CD4-positive, alpha-beta T cell treated with Interleukin-6 at 100 ng/mL for 8 hours (primary cell): ENCODE results near the gene NPTXR.
"Not testable (repeated sequence)": the region's sequence is repeated elsewhere in the genome, so short reads cannot be mapped to it uniquely, and the experiment has no call there.

Experiments used
- DNase-seq: peaks from one replicate; pipeline ENCODE4 v3.0.0-alpha.2; 2020; ENCODE audit warnings: mixed read lengths, low spot score

The NPTXR gene

DNA sequence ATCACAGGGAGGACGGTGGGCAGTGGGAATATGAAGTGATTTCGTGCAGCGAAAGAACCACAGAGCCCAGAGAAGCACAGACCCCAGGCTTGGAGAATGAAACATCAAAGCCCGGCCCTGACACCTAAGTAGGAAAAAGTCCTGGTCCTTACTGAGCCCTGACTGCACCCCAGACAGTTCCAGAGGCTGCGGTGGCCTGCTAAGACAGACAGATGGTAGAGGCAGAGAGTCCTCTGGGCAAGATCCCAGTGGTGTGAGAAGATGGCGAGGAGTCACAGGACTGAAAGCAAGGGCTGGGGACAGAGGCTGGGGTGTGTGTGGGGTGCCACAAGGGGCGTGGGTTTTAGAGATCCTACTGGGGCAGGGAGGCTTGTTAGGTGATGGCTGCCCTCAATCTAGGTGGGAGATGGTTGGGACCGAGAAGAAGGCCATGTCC, 24.5 kb upstream of the NPTXR start:
- no peak for DNase-seq

DNA sequence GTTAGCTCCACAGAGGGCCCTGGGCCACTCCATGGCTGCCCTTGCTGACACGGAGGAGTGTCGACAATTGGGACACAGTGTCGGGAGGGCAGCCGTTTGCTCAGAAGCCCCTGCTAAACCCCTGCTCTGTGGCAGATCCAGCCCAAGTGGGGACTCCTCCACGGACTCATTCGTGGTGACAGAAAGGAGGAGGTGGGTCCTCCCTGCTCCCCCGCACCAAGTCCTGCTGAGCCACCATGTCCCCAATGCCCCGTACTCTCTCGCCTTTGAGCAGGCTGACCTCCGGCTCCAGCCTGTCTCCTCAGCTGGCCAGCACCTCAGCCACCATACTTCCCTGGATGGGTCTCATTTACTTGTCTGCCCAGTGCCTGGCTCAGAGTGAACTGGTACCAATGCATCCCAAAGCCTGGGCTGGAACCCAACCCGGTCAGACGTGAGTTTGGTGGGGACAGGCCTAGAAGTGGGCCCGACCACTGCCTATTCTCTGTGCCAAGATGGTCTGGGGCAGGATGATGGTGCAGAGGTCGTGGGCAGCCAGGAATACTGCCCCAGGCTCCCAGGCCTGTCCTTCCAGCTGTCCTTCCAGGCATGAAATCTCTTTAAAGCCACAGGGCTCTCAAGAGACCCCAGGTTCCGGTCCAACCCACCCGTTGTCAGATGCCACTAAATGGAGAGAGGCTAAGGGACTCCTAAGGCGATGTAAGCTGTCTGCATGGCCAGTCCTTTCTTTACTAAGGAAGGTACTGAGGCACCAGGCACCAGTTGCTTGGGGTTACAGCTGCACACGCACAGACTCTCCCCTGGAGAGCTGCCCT, 23.9 kb upstream of the NPTXR start:
- no peak for DNase-seq

DNA sequence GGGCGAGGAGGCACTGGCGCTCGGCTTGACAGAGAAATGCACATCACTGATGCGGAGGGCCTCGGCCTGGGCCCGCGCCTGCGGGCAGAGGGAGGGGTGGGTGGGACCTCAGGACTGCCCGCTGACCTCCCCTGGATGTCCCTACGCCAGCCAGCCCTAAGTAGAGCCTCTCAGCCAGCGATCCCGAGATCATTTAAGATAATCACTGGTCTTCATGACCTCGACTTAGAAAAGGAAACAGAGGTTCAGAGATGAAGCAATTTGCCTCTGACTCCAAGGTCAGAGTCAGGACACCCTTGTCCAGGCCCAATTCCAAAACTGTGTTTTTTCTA, 23.3 kb upstream of the NPTXR start:
- no peak for DNase-seq

DNA sequence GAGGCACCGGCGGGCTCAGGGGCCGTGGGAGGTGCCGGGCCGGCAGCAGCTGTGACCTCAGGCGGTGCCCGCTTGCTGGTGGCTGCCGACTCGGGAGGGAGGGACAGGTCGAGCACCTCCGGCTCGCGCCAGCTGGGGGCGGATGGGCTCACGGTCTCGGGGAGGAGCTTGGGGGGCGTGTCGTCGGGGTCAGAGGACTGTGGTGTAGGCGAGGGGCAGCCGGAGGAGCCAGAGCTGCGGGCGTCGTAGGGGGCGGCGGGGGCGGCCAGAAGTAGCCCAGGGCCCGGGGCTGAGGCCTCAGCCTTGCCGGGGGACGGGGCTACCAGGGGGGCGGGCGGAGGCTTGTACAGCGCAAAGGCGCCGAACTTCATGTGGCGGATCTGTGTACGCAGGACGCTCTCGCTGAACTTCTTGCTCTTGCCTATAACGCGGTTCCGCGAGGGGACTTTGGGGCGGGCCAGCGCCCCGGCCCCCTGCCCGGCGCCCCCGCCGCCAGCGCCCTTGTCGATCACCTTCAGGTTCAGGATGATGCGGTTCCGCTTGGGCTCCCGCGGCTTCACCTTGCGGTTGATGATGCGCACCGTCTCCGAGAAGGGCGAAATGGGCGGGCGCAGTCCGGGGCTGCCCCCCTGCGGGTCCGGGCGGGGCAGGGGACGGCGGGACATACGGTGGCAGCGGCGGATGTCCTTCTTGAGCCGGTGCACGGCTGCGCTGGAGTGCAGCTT, 22.7 kb upstream of the NPTXR start:
- no peak for DNase-seq

DNA sequence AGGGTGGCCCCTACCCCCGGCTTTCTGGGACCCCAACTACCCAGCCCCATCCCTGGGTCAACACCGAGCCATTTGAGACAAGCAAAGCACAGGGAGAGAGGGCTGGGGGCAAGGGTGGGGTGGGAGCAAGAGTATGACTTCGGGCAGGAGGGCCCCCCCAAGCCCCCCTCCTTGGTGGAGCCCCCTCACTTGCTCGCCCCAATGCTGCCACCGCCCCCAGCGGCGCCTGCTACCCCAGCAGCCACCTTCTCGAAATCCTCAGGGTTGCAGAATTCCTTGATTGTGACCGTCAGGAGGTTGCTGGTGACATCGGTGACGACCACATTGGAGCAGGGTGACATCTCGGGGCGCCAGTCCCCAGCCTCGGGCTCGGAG, 22.2 kb upstream of the NPTXR start:
- DNase-seq, result no peak

DNA sequence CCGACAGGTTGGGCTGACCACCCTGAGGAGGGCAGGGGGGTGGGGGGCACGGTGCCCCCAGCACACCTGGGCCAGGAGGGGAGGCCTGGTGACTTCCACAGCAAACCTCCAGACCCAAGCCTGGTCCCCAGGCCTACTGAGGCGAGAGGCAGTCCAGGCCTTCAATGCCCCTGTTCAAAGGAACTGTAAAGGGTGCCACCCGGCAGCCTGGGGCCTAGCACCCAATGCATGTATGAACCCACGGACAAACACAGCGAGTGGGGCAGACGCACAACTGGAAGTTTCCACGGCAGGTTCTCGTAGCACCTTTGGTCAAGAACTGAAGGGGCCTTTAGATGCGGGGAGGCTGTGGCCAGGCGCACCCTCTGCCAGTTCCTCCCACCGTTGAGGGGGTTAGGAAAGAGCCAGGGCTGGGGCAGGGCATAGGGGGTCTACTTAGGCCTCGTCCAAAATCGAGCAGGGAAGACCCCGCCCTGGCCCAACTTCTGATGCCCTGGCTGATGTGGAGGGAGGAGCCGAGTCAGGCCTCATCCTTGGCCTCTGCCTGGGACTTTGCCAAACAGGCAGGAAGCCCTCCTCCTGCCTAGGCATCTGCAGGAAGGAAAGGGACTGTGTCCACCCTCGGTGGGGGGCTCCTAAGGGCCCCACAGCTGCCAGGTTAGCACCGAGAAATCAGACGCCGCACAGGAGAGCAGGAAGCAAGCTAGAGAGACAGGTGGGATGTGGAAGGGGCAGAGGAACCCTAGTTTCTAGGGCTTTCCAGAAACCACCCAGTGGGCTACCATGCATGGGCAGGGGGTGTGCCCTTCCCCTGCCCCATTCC, 21.6 kb upstream of the NPTXR start:
- DNase-seq, result no peak

DNA sequence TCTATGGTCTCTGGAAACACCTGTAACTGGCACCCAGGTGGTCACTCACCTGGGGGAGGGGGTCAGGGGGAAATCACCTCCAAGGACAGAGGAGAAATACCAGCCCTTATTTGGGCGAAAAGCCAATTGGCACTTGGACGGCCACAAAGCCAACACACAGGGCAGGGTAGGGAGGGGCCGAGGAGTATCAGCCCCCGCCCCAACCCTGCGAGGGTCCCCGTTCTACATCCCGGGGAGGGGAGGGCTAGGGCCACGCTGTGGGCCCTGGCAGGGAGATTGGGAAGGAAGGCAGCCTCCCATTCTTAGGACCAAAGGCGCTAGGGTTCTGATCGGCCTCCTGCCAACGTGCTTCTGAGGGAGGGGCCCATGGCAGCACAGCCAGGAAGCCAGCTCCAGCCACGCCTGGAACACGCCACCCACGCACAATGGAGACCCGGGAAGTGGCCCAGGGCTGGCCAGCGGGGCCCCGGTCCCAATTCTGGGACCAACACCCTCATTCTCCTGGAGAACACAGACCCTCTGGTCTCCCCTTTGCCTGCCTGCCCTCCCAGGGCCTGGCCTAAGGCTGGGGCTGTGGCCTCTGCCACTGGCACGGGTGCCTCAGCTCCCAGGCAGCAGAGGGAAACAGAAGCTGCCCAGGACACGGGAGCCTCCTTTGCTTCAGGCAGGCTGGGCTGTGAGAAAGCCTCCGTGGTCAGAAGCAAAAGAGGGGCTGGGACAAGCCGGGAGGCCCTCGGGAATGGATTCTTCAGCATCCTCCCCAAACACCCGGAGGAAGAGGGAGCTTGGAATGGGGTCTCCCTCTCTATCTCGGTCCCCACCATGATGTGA, 20.7 kb upstream of the NPTXR start:
- DNase-seq, result no peak

DNA sequence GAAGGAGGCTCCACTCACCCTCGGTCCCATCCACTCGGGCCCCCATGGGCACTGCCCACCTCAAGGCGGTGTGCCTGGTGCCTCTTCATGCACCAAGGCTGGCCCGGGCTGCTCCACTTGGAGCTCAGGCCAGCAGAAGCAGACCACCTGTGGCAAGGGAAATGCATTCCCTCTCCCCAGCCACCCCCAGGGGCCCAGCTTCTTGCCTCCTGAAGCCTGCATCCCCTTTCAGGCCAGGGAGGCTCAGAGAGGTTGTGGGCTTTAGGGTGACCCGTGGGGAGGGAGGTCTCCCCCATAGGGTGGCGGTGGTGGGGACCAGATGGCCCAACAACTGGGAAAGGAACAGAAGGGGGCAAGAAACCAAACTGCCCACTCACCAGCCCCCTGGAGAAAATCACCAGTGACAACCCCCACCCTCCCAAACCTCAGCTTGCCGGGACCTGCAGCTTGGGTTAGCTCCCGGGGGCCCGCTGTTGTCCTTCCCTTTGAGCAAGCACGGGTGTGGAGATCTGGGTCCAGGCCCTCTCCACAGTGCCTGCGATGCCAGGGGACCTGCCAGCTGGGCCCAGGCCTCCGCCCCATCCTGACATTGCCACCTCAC, 19.8 kb upstream of the NPTXR start:
- no peak for DNase-seq

DNA sequence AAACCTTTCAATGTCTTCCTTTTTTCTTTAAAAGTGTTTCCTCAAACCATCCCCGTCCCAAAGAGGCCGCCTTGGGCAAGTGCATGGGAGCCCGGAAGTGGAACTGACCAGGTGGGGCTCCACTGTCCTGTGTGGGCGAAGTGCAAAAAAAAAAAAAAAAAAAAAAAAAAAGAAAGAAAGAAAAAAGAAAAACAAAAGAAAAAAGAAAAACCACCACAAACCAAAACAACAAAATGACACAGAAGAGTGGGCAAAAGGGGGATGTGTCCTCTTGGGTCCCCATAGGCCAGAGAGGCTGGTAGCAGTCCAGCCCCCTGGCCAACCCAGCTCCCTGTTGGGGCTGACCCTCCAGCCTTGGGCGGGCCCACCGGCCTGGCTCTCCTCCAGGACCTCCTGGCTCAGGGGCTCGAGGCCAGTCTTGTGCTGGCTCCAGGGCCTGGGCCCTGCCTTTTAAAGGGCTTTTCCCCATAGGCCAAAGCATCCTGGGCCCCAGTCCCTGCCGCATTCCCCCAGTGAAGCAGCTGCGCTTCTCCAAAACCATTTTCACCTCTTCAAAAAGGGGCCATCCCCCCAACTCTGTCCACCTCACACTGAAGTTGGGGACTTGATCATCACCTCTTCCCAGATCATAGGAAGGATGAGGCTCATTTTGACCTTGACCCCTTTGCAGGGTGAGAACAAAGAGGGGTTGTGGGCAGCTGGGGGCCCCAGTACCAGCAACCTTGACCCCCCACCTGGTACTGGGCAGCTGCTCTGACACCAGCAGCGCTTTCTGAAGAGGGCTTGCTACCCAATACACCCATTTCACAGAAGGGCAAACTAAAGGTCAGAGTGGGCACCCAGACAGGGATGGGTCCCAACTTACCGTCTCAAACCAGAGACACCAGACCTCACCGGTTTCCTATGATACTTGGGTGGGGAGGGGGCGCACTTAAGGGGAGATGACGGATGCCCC, 18.8 kb upstream of the NPTXR start:
- no peak for DNase-seq

DNA sequence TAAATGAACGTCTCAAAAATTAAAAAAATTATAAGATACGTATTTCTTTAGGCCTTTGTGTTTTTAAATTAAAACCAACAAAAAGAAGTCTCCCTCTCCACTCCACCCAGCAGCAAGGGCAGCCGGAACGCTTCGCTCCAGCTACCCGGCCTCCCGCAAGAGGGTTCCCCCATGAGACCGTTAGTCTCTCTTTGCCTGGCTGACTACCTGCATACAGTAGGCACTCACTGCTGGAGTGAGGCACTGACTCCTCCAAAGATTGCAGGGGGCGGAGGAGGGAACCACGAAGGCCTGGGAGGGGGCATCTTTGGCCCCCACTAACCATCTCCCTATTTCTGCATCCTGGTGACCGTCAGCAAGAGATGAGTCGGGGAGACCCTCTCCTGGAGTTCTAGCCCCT, 18.1 kb upstream of the NPTXR start:
- DNase-seq, result no peak

DNA sequence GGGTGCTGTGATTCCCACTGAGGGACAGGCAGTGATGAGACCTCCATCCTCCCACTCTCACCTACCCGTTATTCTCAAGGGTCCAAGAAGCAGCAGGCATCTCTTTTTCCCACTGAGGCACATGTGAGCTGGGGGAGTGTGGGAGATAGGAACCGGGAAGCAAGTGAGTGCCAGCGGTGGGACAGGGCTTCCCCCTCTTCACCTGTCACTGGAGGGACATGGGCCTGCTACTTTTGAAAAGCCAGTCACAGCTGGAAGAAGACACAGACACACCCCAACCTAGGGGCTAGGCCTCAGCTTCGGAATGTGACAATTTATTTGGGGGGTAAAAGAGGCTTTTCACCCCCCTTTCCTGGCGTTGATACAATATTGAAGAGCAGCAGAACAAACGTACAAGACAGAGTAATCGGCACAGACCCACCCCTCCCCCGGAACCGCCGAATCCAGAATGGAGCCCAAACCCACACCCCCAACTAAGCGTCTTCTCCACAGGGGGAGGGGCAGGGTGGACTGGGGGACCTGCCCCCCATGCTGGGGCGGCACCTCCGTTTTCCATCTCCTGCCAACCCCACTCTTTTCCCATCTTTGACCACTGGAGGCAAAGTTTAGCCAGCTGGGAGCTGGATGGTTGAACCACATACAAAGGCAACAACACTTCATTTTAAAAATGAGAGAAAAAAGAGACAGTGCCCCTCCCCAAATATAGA, 17.5 kb upstream of the NPTXR start:
- no peak for DNase-seq

DNA sequence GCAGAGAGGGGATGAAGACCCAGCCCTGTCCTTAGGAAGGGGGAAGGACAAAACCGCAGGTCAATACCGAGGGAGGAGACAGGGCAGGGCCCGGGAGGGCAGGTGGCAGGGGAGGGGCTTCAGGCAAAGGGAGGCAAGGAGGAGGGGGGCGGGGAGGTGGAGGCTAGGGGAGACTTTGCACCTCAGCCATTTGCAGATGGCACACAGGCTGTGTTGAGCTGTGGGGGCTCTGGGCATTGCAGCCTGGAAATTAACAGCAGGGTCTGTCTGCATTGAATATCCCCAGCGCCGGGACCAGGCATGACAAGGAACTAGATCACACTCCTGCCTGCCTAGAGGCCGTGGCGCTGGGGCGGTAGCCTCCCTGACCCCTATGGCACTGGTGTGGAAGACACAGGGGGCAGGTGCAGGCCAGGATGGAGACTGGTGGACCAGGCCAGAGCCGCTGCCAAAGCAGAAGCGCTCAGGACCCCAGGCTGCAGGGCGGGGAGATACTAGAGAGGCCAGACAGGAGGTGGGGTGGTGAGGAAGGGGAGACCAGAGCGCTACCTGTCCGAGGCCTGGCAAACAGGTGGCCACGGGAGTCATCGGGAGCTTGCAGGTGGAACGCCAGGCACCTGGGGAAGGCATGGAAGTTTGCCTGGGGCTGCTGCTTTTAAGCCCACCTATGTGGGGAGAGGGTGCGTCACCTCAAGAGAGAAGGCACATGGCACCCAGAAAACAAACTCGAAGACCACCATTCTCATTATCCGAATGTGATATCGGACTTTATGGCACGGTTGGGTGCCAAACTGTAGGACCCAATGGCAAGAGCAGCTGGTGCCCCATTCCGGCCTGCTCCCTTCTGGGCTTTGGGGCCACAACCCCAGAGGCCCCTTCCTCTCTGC, 16.7 kb upstream of the NPTXR start:
- DNase-seq, result no peak

DNA sequence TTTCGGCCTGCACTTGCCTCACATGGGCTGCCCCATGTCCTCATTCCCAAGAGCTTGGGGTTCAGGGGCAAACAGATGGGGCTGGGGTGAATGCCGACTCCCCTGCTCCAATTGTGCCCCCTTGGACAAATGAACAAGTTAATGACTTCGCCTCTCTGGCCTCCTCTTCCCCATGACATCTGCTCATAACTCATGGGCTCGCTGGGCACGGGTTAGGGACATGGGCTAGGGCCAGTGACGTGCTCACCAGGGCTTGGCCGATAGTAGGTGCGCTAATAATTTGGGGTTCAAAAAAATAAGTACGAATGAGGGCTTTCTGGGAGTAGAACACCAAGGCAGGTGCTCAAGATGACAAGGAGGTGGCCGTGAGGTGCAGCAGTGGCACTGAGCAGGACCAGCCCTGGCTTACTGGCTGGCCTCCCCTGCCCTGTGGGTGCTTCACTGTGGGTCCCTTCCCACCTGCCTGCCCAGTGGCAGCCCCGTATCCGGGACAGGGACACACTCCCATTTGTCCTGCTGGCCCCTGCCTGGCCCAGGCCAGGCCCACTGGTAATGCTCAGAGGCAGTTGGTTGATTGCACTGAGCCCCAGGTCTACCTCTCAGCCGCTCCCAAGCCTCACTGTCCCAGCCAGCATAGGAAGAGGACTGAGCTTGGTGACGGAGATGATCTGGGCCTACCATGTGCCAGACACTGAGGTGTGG, 15.9 kb upstream of the NPTXR start:
- no peak for DNase-seq

DNA sequence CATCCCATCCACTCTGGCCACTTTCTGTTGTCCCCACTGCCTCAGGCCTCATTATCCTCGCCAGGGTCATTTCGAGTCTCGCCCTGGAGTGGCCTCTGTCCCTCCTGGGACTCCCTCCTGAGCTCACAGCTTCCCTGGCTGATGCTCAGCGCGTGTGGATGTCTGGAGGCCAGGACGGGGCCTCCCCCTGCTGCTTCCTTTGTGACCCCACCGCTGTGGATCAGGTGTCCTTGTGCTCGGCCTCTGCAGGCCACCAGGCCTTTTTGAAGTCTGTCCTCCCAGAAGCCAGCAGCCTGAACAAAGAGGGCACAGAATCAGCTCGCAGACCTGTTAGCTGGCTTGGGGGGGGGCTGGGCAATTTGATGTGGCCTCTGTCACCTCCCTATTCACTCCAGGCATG, 14.7 kb upstream of the NPTXR start:
- DNase-seq, result no peak

DNA sequence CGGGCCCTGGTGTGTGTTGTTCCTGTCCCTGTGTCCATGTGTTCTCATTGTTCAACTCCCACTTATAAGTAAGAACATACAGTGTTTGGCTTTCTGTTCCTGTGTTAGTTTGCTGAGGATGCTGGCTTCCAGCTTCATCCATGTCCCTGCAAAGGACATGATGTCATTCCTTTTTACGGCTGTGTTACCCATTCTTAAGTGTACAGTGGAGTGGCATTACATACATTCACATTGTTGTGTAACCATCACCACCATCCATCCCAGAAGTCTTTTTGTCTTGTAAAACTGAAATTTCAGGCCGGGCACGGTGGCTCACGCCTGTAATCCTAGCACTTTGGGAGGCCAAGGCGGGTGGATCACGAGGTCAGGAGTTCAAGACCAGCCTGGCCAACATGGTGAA, 10.6 kb upstream of the NPTXR start:
- DNase-seq, result not testable (repeated sequence)

DNA sequence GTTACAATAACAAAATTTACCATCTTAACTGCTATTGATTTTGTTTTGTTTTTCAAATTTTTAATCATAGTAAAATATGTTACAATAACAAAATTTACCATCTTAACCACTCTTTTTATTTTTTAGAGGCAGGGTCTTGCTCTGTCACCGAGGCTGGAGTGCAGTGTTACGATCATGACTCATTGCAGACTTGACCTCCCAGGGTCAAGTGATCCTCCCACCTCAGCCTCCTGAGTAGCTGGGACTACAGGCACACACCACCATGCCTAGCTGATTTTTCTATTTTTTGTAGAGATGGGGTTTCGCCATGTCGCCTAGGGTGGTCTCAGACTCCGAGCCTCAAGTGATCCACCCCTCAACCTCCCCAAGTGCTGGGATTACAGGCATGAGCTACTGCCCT, 10.1 kb upstream of the NPTXR start:
- not testable (repeated sequence) for DNase-seq

DNA sequence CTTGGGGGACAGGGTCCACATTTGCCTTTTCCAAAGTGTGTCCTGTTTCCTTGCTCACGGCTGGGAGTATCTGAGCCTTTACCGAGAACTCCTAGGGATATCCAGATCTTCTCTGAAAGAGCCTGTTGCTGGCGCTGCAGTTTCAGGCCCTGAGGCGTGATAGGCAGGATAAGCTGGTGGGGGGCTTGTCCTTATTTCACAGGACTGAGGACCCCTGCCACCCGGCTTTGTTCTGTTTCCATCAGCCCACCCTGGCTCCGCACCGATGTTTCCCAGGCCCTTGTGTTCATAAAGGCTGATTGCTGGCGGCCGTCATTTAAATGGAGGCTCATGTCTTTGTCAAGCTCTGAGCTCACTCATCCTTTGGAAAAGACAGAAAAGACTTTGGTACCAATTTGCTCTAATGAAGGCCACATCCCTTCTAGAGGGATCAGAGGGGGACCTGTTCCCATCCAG, 9.4 kb upstream of the NPTXR start:
- DNase-seq, result no peak

DNA sequence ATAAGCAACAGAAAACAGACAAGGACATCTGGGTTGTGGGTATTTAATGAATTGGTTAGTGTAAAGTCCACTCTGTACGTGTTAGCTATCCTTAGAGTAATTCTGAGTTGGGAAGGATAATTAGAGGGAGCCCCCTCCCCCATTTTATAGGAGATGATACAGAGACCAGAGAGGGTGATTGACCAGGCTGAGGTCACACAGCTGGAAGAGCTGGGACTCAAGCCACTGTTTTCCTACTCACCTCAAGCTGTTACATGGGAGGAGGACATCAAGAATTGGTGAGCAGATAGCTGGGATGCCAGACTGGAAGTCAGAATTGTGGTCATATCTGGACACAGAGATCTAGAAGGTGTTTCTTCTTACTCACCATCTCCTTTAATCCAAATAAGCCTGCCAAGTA, 8.7 kb upstream of the NPTXR start:
- DNase-seq, result no peak
